NCI-H2107 treated with DMSO at 0.1 percent for 48 hours (cell line): ENCODE data around the gene HTD2.

ENCODE experiments used
- DNase-seq: peaks from one replicate; lab custom pipeline; 2025; ENCODE audit not compliant: unreplicated experiment; lab: John Stamatoyannopoulos, UW

Gene HTD2

DNA sequence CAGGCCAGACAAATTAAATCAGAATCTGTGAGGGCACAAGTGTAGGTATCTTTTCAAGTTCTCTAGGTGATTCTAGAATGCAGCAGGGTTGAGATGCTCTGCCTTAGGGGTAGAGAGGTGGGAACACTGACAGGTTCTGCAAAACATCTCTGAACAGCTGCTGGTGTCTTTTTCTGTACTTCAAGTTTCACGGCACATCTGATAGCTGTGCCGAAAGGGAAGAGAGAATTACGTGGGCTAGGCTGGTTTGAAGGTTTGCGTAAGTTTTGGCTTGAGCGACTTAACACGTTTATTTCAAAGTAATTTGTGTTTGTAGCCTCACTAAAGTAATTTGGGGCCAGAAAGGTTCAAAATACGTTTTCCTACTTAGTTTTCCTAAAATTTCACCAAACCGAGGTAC lies 48.9 kb downstream of the HTD2 start:
- DNase-seq = no peak

- DNase-seq = no peak
Observed at GRCh38 chr3:58356054-58356453, 49.7 kb downstream of the HTD2 start.

DNA sequence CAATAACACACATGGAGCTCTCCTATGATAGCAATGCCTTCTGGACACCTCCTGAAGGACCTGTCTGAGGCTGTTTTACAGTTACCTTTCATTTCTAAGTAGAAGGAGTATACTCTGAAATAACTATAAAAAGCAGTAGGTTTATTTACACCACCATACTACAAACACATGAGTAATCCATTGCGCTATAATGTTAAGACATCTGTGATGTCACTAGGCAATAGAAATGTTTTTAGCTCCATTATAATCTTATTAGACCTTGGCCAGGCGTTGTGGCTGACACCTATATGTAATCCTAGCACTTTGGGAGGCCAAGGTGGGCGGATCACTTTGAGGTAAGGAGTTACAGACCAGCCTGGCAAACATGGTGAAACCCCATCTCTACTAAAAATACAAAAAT lies 51.1 kb downstream of the HTD2 start:
- no peak for DNase-seq

- DNase-seq = no peak
Observed at GRCh38 chr3:58358092-58358491, 51.8 kb downstream of the HTD2 start.

- DNase-seq = no peak
Observed at GRCh38 chr3:58358808-58359207, 52.5 kb downstream of the HTD2 start.

DNA sequence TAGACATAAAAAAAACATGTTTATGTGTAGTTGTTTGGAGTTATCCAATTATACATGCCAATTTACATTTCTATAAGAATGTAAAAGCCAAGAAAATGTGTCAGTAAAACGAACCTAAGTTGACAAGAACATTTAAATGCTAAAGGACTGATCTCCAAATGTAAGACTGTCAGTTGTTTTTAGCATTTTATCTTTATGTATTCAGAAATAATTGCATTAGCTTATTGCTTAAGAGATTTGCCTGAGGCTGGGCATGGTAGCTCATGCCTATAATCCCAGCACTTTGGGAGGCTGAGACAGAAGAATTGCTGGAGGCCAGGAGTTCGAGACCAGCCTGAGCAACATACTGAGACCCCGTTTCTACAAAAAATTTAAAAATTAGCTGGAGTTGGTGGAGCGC lies 53.3 kb downstream of the HTD2 start:
- DNase-seq = no peak

- DNase-seq = no peak
Observed at GRCh38 chr3:58361866-58362265, 55.5 kb downstream of the HTD2 start.

- no peak for DNase-seq
Observed at GRCh38 chr3:58366699-58367098, 60.4 kb downstream of the HTD2 start.

DNA sequence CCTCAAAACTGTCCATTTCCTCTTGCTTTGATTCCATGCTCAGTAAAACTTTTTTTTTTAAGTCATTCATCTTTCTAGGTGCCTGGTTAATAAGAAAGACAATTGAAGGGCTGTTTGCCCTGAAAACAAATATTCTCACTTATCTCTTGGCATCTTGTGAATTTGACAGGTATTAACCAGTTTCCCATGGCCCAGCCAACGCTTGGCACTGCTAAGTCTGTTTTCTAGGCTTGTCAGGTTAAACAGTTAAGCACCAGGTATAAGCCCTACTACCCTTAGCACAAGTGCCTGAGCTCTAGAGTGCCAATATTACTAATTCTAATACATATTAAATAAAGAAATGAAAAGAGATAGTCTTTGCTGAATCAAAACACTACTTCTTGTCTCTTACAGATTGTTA lies 62.7 kb downstream of the HTD2 start:
- no peak for DNase-seq
